ENCODE data around the gene DHX36.
A peak's percentile ranks its signal among the peaks of the same experiment; 100 is the strongest.

The DHX36 gene

GRCh38 chr3:154275965-154276364 lies 48.3 kb downstream of the DHX36 start:
- DNase-seq, result no peak

GRCh38 chr3:154275292-154275691 lies 49.0 kb downstream of the DHX36 start:
- no peak for DNase-seq

GRCh38 chr3:154274348-154274747 lies 49.9 kb downstream of the DHX36 start:
- DNase-seq, result no peak

- no peak for DNase-seq
Observed at GRCh38 chr3:154273381-154273780, 50.9 kb downstream of the DHX36 start.

GRCh38 chr3:154254527-154254926 lies 69.8 kb downstream of the DHX36 start:
- no peak for DNase-seq

- DNase-seq, result peak; percentile 69
Observed at GRCh38 chr3:154252759-154253638, 71.3 kb downstream of the DHX36 start.

- no peak for DNase-seq
Observed at GRCh38 chr3:154251610-154252009, 72.7 kb downstream of the DHX36 start.

- DNase-seq, result no peak
Observed at GRCh38 chr3:154250291-154250690, 74.0 kb downstream of the DHX36 start.

- DNase-seq, result no peak
Observed at GRCh38 chr3:154247806-154248415, 76.4 kb downstream of the DHX36 start.

GRCh38 chr3:154244644-154245043 lies 79.6 kb downstream of the DHX36 start:
- DNase-seq, result no peak

- DNase-seq, result no peak
Observed at GRCh38 chr3:154243353-154243752, 80.9 kb downstream of the DHX36 start.

GRCh38 chr3:154242766-154243165 lies 81.5 kb downstream of the DHX36 start:
- no peak for DNase-seq

GRCh38 chr3:154241496-154241895 lies 82.8 kb downstream of the DHX36 start:
- no peak for DNase-seq

- no peak for DNase-seq
Observed at GRCh38 chr3:154240235-154240634, 84.1 kb downstream of the DHX36 start.

- no peak for DNase-seq
Observed at GRCh38 chr3:154236331-154236730, 88.0 kb downstream of the DHX36 start.

- no peak for DNase-seq
Observed at GRCh38 chr3:154235330-154235729, 89.0 kb downstream of the DHX36 start.

GRCh38 chr3:154229217-154229590 lies 95.1 kb downstream of the DHX36 start:
- no peak for DNase-seq

- DNase-seq, result no peak
Observed at GRCh38 chr3:154228561-154229216, 95.6 kb downstream of the DHX36 start.

- no peak for DNase-seq
Observed at GRCh38 chr3:154227531-154227930, 96.8 kb downstream of the DHX36 start.

- DNase-seq, result no peak
Observed at GRCh38 chr3:154225536-154225935, 98.8 kb downstream of the DHX36 start.

GRCh38 chr3:154224866-154225265 lies 99.4 kb downstream of the DHX36 start:
- DNase-seq, result no peak

GRCh38 chr3:154224366-154224765 lies 99.9 kb downstream of the DHX36 start:
- no peak for DNase-seq

- no peak for DNase-seq
Observed at GRCh38 chr3:154223519-154223918, 100.8 kb downstream of the DHX36 start.
